ENCODE results near the gene NR1D2. TPM values are rescaled to one million over a fixed set of nuclear protein-coding genes. Genes with fewer than 3 reads are reported as not detected.

The NR1D2 gene
- total and polyA plus RNA-seq, 2 of the 13 experiments (the other 11 are each of a cell fraction or from before 2014, with no cell fraction given), result 5.3 to 8.1 TPM

- TF ChIP-seq POGZ (CRISPR knock-in tag; IDR thresholded peaks at IDR 0.05), result no peak
These were observed 13.5 kb upstream of the NR1D2 start (continued) for GRCh38 chr3:23931597-23931996.

DNA sequence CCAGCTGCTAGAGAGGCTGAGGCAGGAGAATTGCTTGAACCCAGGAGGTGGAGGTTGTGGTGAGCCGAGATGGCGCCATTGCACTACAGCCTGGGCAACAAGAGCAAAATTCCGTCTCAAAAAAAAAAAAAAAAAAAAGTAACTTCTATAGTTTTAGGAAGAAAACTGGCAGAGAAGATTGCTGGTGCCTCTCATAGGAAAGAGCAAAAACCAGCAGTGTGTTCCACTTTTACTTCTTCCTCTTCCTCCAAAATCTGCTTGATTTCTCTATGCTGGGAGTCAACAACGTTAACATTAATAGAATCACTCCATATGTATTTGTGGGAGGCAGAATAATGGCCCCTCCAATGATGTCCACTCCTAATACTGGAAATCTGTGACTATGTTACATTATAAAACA lies 12.5 kb upstream of the NR1D2 start:
- H3K9ac ChIP-seq (ENCODE audit: insufficient read depth, low read depth, low read length), result no peak overlapping the region
- H3K4me1 ChIP-seq (ENCODE audit: insufficient read depth, low read length), result peaks cover 6% of the 10 kb centered on the region
- FAIRE-seq (no peak), DNase-seq (ENCODE audit: low spot score) (no peak), ATAC-seq (no peak)
- peaks cover 0 to 5% of the 10 kb centered on the region in 2 experiments; a peak in 2 of 5 replicates for H3K27me3 ChIP-seq (ENCODE audit: control insufficient read depth in 1 of 2, insufficient read depth in 2 of 2, low read length in 2 of 2)
- intact Hi-C loops (cut with micrococcal nuclease; ENCODE audit: unreplicated experiment) (no loop called here), in situ Hi-C loops (cut with HindIII; ENCODE audit: extremely low pct_ligation_motif_present, low pct_unique_long_range_greater_than_20kb) (no loop called here)
- no peak overlapping the region for H2AFZ ChIP-seq (ENCODE audit: low read length)
- no peaks in the 10 kb centered on the region for H3K9me3 ChIP-seq (ENCODE audit: low read length)
- H3K27ac ChIP-seq (ENCODE audit: extremely low read length, insufficient read depth, low read length), result no peak overlapping the region
- no TSS peak for BruUV-seq (replicated peaks)
- TF ChIP-seq ZSCAN29 (CRISPR knock-in tag; conservative IDR thresholded peaks at IDR 0.05) (no peak), MNT (IDR thresholded peaks at IDR 0.05) (no peak), ZNF12 (CRISPR knock-in tag; IDR thresholded peaks at IDR 0.05) (no peak), ZNF441 (CRISPR knock-in tag; IDR thresholded peaks at IDR 0.05; ENCODE audit: borderline replicate concordance) (no peak)
- TF ChIP-seq, protein P1, sequence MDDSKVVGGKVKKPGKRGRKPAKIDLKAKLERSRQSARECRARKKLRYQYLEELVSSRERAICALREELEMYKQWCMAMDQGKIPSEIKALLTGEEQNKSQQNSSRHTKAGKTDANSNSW (CRISPR knock-in tag; IDR thresholded peaks at IDR 0.05; ENCODE audit: borderline replicate concordance), result no peak
- H3K4me3 ChIP-seq (replicated peaks in 1 of 3; ENCODE audit: insufficient read depth in 1 of 3, low read depth in 2 of 3, low read length in 3 of 3), result no peak overlapping the region
- no peaks in the 10 kb centered on the region for H4K20me1 ChIP-seq (ENCODE audit: insufficient read depth, low read length)
- H3K79me2 ChIP-seq (ENCODE audit: insufficient read depth, low read length), result no peaks in the 10 kb centered on the region
- 23% methylated on average over 4 of the region's 4 CpGs for WGBS (ENCODE audit: low lambda C conversion rate)
- no peak overlapping the region for H3K4me2 ChIP-seq (ENCODE audit: low read depth, low read length)
- CTCF ChIA-PET (ENCODE audit: low intra/inter-chr PET ratio, low total read pairs), result no interaction called here
- H3K36me3 ChIP-seq (replicated peaks in 1 of 2; ENCODE audit: control insufficient read depth in 1 of 2, insufficient read depth in 2 of 2, low read length in 2 of 2), result no peaks in the 10 kb centered on the region
- POLR2A ChIA-PET, result no interaction called here

All from HepG2 (cell line).